Measurements from ENCODE around the gene TRIM2. TPM values are rescaled to one million over a fixed set of nuclear protein-coding genes. Genes with fewer than 3 reads are reported as not detected.
A peak's percentile ranks its signal among the peaks of the same experiment; 100 is the strongest.

Gene TRIM2
- total and polyA plus RNA-seq, 2 of the 8 experiments (the other 6 are each of a cell fraction or from before 2014, with no cell fraction given), result 34.0 to 59.8 TPM

DNA sequence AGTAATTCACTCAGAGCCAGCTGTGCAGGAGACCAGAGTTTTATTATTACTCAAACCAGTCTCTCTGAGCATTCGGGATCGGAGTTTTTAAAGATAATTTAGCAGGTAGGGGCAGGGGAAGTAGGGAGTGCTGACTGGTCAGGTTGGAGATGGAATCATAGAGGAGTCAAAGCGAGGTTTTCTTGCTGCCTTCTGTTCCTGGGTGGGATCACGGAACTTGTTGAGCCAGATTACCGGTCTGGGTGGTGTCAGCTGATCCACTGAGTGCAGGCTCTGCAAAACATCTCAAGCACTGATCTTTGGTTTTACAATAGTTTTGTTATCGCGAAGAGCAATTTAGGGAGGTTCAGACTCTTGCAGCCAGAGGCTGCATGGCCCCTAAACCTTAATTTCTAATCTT is 63.6 kb downstream of the TRIM2 start:
- no peak overlapping the region for H2BK120ac ChIP-seq (replicated peaks; ENCODE audit: low read depth, low read length)
- no peak overlapping the region for H3K14ac ChIP-seq (ENCODE audit: insufficient read length)
- H3K79me2 ChIP-seq (ENCODE audit: control insufficient read depth in 1 of 2, insufficient read depth in 2 of 2, low read length in 2 of 2), result peaks cover 5 to 67% of the 10 kb centered on the region in 2 experiments; a peak in 2 of 4 replicates
- 78% methylated on average over 7 of the region's 7 CpGs; no CpG with 5 or more reads in 1 of the 2 experiments for WGBS, 2 experiments (ENCODE audit: extremely low coverage in 1 of 2, insufficient coverage in 1 of 2, insufficient read length in 1 of 2, insufficient replicate concordance in 2 of 2, low coverage in 1 of 2, low lambda C conversion rate in 2 of 2, missing lambda C conversion rate in 1 of 2)
- no peaks in the 10 kb centered on the region for H3K27me3 ChIP-seq (replicated peaks in 1 of 4; ENCODE audit: control insufficient read depth in 3 of 4, extremely low read depth in 1 of 4, insufficient read depth in 3 of 4, low read length in 3 of 4)
- FAIRE-seq, result no peak
- H3K23ac ChIP-seq (ENCODE audit: insufficient read length), result no peak overlapping the region
- no peak overlapping the region for H3K18ac ChIP-seq (ENCODE audit: extremely low read depth, low read length)
- H3K9me3 ChIP-seq (ENCODE audit: insufficient read depth in 2 of 2, low read depth in 1 of 2, low read length in 1 of 2), result no peaks in the 10 kb centered on the region; a peak in 1 of 4 replicates
- peak overlapping the region; percentile 10; the same call in 1 of the 2 replicates for H2BK5ac ChIP-seq (ENCODE audit: low read depth, low read length)
- no peak overlapping the region for H3K56ac ChIP-seq (replicated peaks; ENCODE audit: insufficient read length, low read depth, low read length)
- H3K36me3 ChIP-seq (ENCODE audit: control insufficient read depth in 2 of 4, insufficient read depth in 4 of 4, low read length in 3 of 4), result peaks cover 0 to 11% (median 2%) of the 10 kb centered on the region in 4 experiments; a peak in 2 of 8 replicates
- H2AK5ac ChIP-seq (ENCODE audit: low read depth, low read length), result no peak overlapping the region
- H4K5ac ChIP-seq (ENCODE audit: insufficient read length, low read depth, low read length), result no peak overlapping the region
- H4K91ac ChIP-seq (replicated peaks; ENCODE audit: insufficient read length, low read length), result no peak overlapping the region
- H2BK15ac ChIP-seq (ENCODE audit: low read length), result no peak overlapping the region
- H3K27ac ChIP-seq (ENCODE audit: low read depth, low read length), result 0 out of 2 replicates have a peak overlapping the region, but pooled peaks have one; percentile 29
- ChIA-PET POLR2A (ENCODE audit: partially characterized antibody) (interaction anchor here (1.1 to 3.9 kb wide), 2 partner anchors 8 to 10 kb away, joined by 4 to 20 read pairs; no protein-coding TSS in a partner anchor), CTCF (ENCODE audit: partially characterized antibody) (interaction anchor here (0.7 to 2.2 kb wide), 4 partner anchors 16 to 36 kb away, joined by 3 to 4 read pairs (median 3); no protein-coding TSS in a partner anchor)
- H2BK12ac ChIP-seq (ENCODE audit: low read depth, low read length), result no peak overlapping the region
- TF ChIP-seq TAF1 (IDR thresholded peaks at IDR 0.05; ENCODE audit: low read depth, low read length) (no peak), SP4 (IDR thresholded peaks at IDR 0.05; ENCODE audit: low read length) (no peak), KDM5A (IDR thresholded peaks at IDR 0.05; ENCODE audit: low read length) (no peak), NANOG (IDR thresholded peaks at IDR 0.05; ENCODE audit: insufficient read depth, low read depth, low read length, poor library complexity, severe bottlenecking) (no peak), POLR2A (IDR thresholded peaks at IDR 0.05; ENCODE audit: control extremely low read depth in 1 of 2, low read depth in 2 of 2, low read length in 2 of 2) (no peak)
- no peak overlapping the region for H4K8ac ChIP-seq (ENCODE audit: extremely low read depth, insufficient read depth, low read length)
- no peak overlapping the region for H3K4me3 ChIP-seq (ENCODE audit: extremely low read depth in 1 of 4, insufficient read depth in 2 of 4, low read depth in 3 of 4, low read length in 4 of 4)
- no peak overlapping the region for H2BK20ac ChIP-seq (ENCODE audit: low read length)
- H3K4ac ChIP-seq (replicated peaks; ENCODE audit: insufficient read length, low read depth, low read length), result no peak overlapping the region
- peaks cover 2% of the 10 kb centered on the region; the same call in 1 of the 2 replicates for H3K23me2 ChIP-seq (ENCODE audit: low read depth, low read length)
- H3K4me1 ChIP-seq (replicated peaks in 1 of 4; ENCODE audit: control insufficient read depth in 3 of 4, insufficient read depth in 4 of 4, low read length in 3 of 4), result peaks cover 2 to 14% (median 7%) of the 10 kb centered on the region in 4 experiments; a peak in 6 of 7 replicates
- H3K9ac ChIP-seq (replicated peaks in 1 of 4; ENCODE audit: extremely low read depth in 1 of 4, low read depth in 3 of 4, low read length in 3 of 4), result no peak overlapping the region
- H3K79me1 ChIP-seq (ENCODE audit: low read depth, low read length), result peaks cover 4% of the 10 kb centered on the region
- DNase-seq (ENCODE audit: low read depth in 1 of 2, low spot score in 2 of 2), result no peak
- no peak overlapping the region for H2AFZ ChIP-seq (ENCODE audit: low read length)
- no peaks in the 10 kb centered on the region for H4K20me1 ChIP-seq (replicated peaks in 1 of 2; ENCODE audit: control insufficient read depth in 1 of 2, insufficient read depth in 2 of 2, low read length in 2 of 2)
- no peak overlapping the region for H3K4me2 ChIP-seq (ENCODE audit: insufficient read depth in 1 of 2, low read depth in 2 of 2, low read length in 2 of 2)
